GM21526 (cell line): ENCODE data around the gene TRIM37.
"Not testable (repeated sequence)": the region's sequence is repeated elsewhere in the genome, so short reads cannot be mapped to it uniquely, and the experiment has no call there.

Source experiments
- ATAC-seq: cut with Tn5 transposase; IDR thresholded peaks from one replicate; pipeline ENCODE4 v1.9.1; 2021; ENCODE audit warnings: moderate library complexity; ENCODE audit not compliant: unreplicated experiment, low FRiP score

TRIM37 gene

GRCh38 chr17:58960068-58960467, 146.6 kb downstream of the TRIM37 start:
- ATAC-seq, result no peak

- ATAC-seq, result not testable (repeated sequence)
These were observed 149.0 kb downstream of the TRIM37 start for GRCh38 chr17:58957725-58958073.

GRCh38 chr17:58956997-58957724, 149.5 kb downstream of the TRIM37 start:
- no peak for ATAC-seq

- ATAC-seq, result not testable (repeated sequence)
These were observed 152.3 kb downstream of the TRIM37 start for GRCh38 chr17:58954358-58954757.

- ATAC-seq, result no peak
These were observed 158.9 kb downstream of the TRIM37 start for GRCh38 chr17:58947824-58948223.

GRCh38 chr17:58947411-58947810, 159.3 kb downstream of the TRIM37 start:
- ATAC-seq, result no peak

GRCh38 chr17:58944166-58944565, 162.5 kb downstream of the TRIM37 start:
- ATAC-seq, result no peak

GRCh38 chr17:58936295-58936694, 170.4 kb downstream of the TRIM37 start:
- no peak for ATAC-seq

- no peak for ATAC-seq
These were observed 173.7 kb downstream of the TRIM37 start for GRCh38 chr17:58932956-58933355.
